HepG2 (cell line): ENCODE results near the gene C16orf89. TPM values are rescaled to one million over a fixed set of nuclear protein-coding genes. Genes with fewer than 3 reads are reported as not detected.

Source experiments
- ATAC-seq: fragments of 200-7000 bp; cut with Tn5 transposase; 3 replicates; pipeline ENCODE4 v1.9.1; 2020; ENCODE audit warnings: mild to moderate bottlenecking, moderate library complexity
- BruUV-seq: library from RNA; stranded (reverse); fragments of 400-500 nt; replicated peaks from 2 replicates; lab custom pipeline; 2021; lab: Mats Ljungman, UMichigan
- CTCF ChIA-PET: fragments of 300-600 bp; formaldehyde crosslinking; extraction: SDS; loops from one replicate; lab custom pipeline; 2021; ENCODE audit warnings: low total read pairs, inconsistent platforms, low intra/inter-chr PET ratio; lab: Yijun Ruan, JAX
- POLR2A ChIA-PET: fragments of 350-600 bp; sonication (Branson Sonifier 250); formaldehyde crosslinking; loops from one replicate; lab custom pipeline; 2020; ENCODE audit warnings: antibody characterized with exemption, inconsistent platforms; lab: Yijun Ruan, JAX
- DNase-seq: peaks from one replicate; pipeline ENCODE4 v3.0.0-alpha.2; 2015; ENCODE audit warnings: low spot score
- FAIRE-seq: peaks from 3 replicates; lab custom pipeline; 2011; peaks lifted over from hg19 to GRCh38; lab: Jason Lieb, UNC
- H2AFZ ChIP-seq: one replicate; pipeline ENCODE4 v1.6.1; 2011; ENCODE audit warnings: low read length, inconsistent platforms
- H3K27ac ChIP-seq: fragments of 300-600 bp; 3 replicates; pipeline ENCODE4 v1.8.0; 2011; ENCODE audit warnings: mixed run types, mild to moderate bottlenecking, mixed read lengths, low read length, inconsistent platforms; ENCODE audit not compliant: insufficient read depth; ENCODE audit errors: extremely low read length
- H3K27me3 ChIP-seq, 2 experiments: fragments of 200-600 bp in 1 of 2; 2 replicates in 1 of 2; 3 replicates in 1 of 2; pipeline versions ENCODE4 v1.6.0 to v1.8.0; 2011; ENCODE audit warnings: low read length in 2 of 2, mild to moderate bottlenecking in 2 of 2, moderate library complexity in 2 of 2, inconsistent platforms in 1 of 2; ENCODE audit not compliant: insufficient read depth in 2 of 2, control insufficient read depth in 1 of 2
- H3K36me3 ChIP-seq, 2 experiments: fragments of 200-600 bp in 1 of 2; replicated peaks in 1 of 2; 2 replicates in 1 of 2; 3 replicates in 1 of 2; pipeline versions ENCODE4 v1.5.1 to v1.8.0; 2011; ENCODE audit warnings: low read length in 2 of 2, inconsistent platforms in 1 of 2; ENCODE audit not compliant: insufficient read depth in 2 of 2, control insufficient read depth in 1 of 2
- H3K4me1 ChIP-seq: 2 replicates; pipeline ENCODE4 v1.5.1; 2012; ENCODE audit warnings: low read length, inconsistent platforms; ENCODE audit not compliant: insufficient read depth
- H3K4me2 ChIP-seq: 2 replicates; pipeline ENCODE4 v1.6.0; 2011; ENCODE audit warnings: low read depth, low read length, inconsistent platforms
- H3K4me3 ChIP-seq, 3 experiments: fragments of 200-600 bp in 1 of 3; sonication (generic), shearing (Covaris generic) in 1 of 3; replicated peaks in 1 of 3; 2 replicates each; pipeline ENCODE4 v1.5.1; 2011 to 2016; ENCODE audit warnings: low read length in 3 of 3, inconsistent platforms in 2 of 3, low read depth in 2 of 3, mild to moderate bottlenecking in 2 of 3, control low read depth in 1 of 3, mixed read lengths in 1 of 3; ENCODE audit not compliant: insufficient read depth in 1 of 3
- H3K79me2 ChIP-seq: one replicate; pipeline ENCODE4 v1.6.1; 2011; ENCODE audit warnings: low read length, inconsistent platforms; ENCODE audit not compliant: insufficient read depth
- H3K9ac ChIP-seq: 2 replicates; pipeline ENCODE4 v1.6.0; 2011; ENCODE audit warnings: mild to moderate bottlenecking, low read depth, low read length, inconsistent platforms; ENCODE audit not compliant: insufficient read depth
- H3K9me3 ChIP-seq: 2 replicates; pipeline ENCODE4 v1.5.1; 2012; ENCODE audit warnings: mild to moderate bottlenecking, low read length
- H4K20me1 ChIP-seq: 2 replicates; pipeline ENCODE4 v1.6.0; 2011; ENCODE audit warnings: inconsistent platforms, mild to moderate bottlenecking, low read length, moderate library complexity; ENCODE audit not compliant: insufficient read depth
- CBX5 ChIP-seq: sonication (generic); formaldehyde crosslinking; IDR thresholded peaks from 2 replicates; pipeline ENCODE4 v1.4.0; 2020; ENCODE audit warnings: missing genetic modification reagents, borderline replicate concordance
- CEBPG ChIP-seq: IDR thresholded peaks from 2 replicates; pipeline ENCODE4 v1.6.1; 2016
- MYC ChIP-seq: sonication (generic); formaldehyde crosslinking; IDR thresholded peaks from 2 replicates; pipeline ENCODE4 v1.9.0; 2021; ENCODE audit warnings: missing genetic modification reagents, borderline replicate concordance
- NCOR1 ChIP-seq: fragments of 200-600 bp; sonication (generic); IDR thresholded peaks from 2 replicates; pipeline ENCODE4 v1.7.0; 2017; ENCODE audit warnings: antibody characterized with exemption, low read length, borderline replicate concordance
- RBM39 ChIP-seq: fragments of 200-400 bp; formaldehyde crosslinking; IDR thresholded peaks from one replicate; pipeline ENCODE4 v1.6.1; 2018; ENCODE audit warnings: antibody characterized with exemption, mild to moderate bottlenecking, low read depth, low read length; ENCODE audit not compliant: poor library complexity, severe bottlenecking
- SRY ChIP-seq: sonication (generic); formaldehyde crosslinking; IDR thresholded peaks from 2 replicates; pipeline ENCODE4 v1.8.0; 2022; ENCODE audit warnings: mild to moderate bottlenecking, missing genetic modification reagents
- TOPORS ChIP-seq: sonication (generic); formaldehyde crosslinking; IDR thresholded peaks from 2 replicates; pipeline ENCODE4 v1.8.0; 2023; ENCODE audit warnings: mild to moderate bottlenecking, missing genetic modification reagents
- ZBTB42 ChIP-seq: sonication (generic); formaldehyde crosslinking; IDR thresholded peaks from 2 replicates; pipeline ENCODE4 v1.5.0; 2020; ENCODE audit warnings: mild to moderate bottlenecking, missing genetic modification reagents
- ZGPAT ChIP-seq: IDR thresholded peaks from 2 replicates; pipeline ENCODE4 v1.6.1; 2016; ENCODE audit warnings: mild to moderate bottlenecking
- ZMAT3 ChIP-seq: sonication (generic); formaldehyde crosslinking; conservative IDR thresholded peaks from 2 replicates; pipeline ENCODE4 v1.7.0; 2021; ENCODE audit warnings: missing genetic modification reagents
- ZNF570 ChIP-seq: sonication (generic); formaldehyde crosslinking; IDR thresholded peaks from 2 replicates; pipeline ENCODE4 v1.4.0; 2020; ENCODE audit warnings: mild to moderate bottlenecking, missing genetic modification reagents, borderline replicate concordance
- ZNF619 ChIP-seq: sonication (generic); formaldehyde crosslinking; IDR thresholded peaks from 2 replicates; pipeline ENCODE4 v1.4.0; 2020; ENCODE audit warnings: mild to moderate bottlenecking, missing genetic modification reagents
- ZNF891 ChIP-seq: sonication (generic); formaldehyde crosslinking; IDR thresholded peaks from 2 replicates; pipeline ENCODE4 v1.5.0; 2020; ENCODE audit warnings: mild to moderate bottlenecking, missing genetic modification reagents
- WGBS: methylation state at CpG from one replicate; pipeline ENCODE4 v1.1.6; 2017; ENCODE audit warnings: low lambda C conversion rate; 5-methylcytosine and 5-hydroxymethylcytosine counted together
- in situ Hi-C: cut with HindIII; loops from 2 replicates; pipeline ENCODE4 v1.10.0; 2017; ENCODE audit warnings: low pct_unique_long_range_greater_than_20kb; ENCODE audit not compliant: extremely low pct_ligation_motif_present
- intact Hi-C: fragments of 100-400 bp; cut with micrococcal nuclease; formaldehyde crosslinking; loops from one replicate; pipeline ENCODE4 v1.10.0; 2022; ENCODE audit not compliant: unreplicated experiment
- polyA plus RNA-seq, 8 experiments: library from polyadenylated mRNA; depleted of rRNA in 3 of 8; stranded (reverse) in 7 of 8; unstranded in 1 of 8; fragments of >200 nt; fragmentation: Illumina TruSeq in 4 of 8; extraction: Trizol in 4 of 8; gene quantifications; 2 replicates each; pipeline versions ENCODE4 v1.2.1 to v1.2.3, GENCODE V29; 2011 to 2016; ENCODE audit warnings: low read depth in 4 of 8, missing spikeins in 1 of 8, mixed read lengths in 1 of 8; ENCODE audit not compliant: insufficient read depth in 1 of 8
- total RNA-seq, 5 experiments: library from RNA; depleted of rRNA; stranded (reverse); fragments of >200 nt; fragmentation: Illumina TruSeq; extraction: Trizol; gene quantifications; 2 replicates each; pipeline ENCODE4 v1.2.3, GENCODE V29; 2016; ENCODE audit warnings: low read depth in 1 of 5
- TF ChIP-seq, protein P1 (sequence below): sonication (generic); formaldehyde crosslinking; IDR thresholded peaks from 2 replicates; pipeline ENCODE4 v1.4.0; 2020; ENCODE audit warnings: missing genetic modification reagents, borderline replicate concordance
- TF ChIP-seq, protein P2 (sequence below): sonication (generic); formaldehyde crosslinking; IDR thresholded peaks from 2 replicates; pipeline ENCODE4 v1.8.1; 2023; ENCODE audit warnings: mild to moderate bottlenecking, missing genetic modification reagents
- TF ChIP-seq, protein P3 (sequence below): IDR thresholded peaks from 2 replicates; pipeline ENCODE4 v1.6.1; 2012; ENCODE audit warnings: low read depth, low read length, improper control_type of control experiment

The C16orf89 gene
- total and polyA plus RNA-seq, 2 of the 13 experiments (the other 11 are each of a cell fraction or from before 2014, with no cell fraction given) = 1.9 to 3.4 TPM

GRCh38 chr16:5022521-5022920, 43.2 kb downstream of the C16orf89 start:
- BruUV-seq = no TSS peak
- no peak overlapping the region for H3K27ac ChIP-seq
- intact Hi-C loops (no loop called here), in situ Hi-C loops (no loop called here)
- 61% methylated on average over 6 of the region's 6 CpGs for WGBS
- DNase-seq (no peak), ATAC-seq (peak; percentile 22), FAIRE-seq (no peak)
- H3K4me3 ChIP-seq = no peak overlapping the region
- no peaks in the 10 kb centered on the region for H3K79me2 ChIP-seq
- CTCF ChIA-PET = no interaction called here
- H3K27me3 ChIP-seq = peaks cover 4 to 22% of the 10 kb centered on the region in 2 experiments; a peak in 4 of 5 replicates
- H3K4me1 ChIP-seq = no peaks in the 10 kb centered on the region
- H3K36me3 ChIP-seq = peaks cover 6 to 15% of the 10 kb centered on the region in 2 experiments
- no peaks in the 10 kb centered on the region for H3K9me3 ChIP-seq
- H3K9ac ChIP-seq = no peak overlapping the region
- no peaks in the 10 kb centered on the region; the same call in 1 of the 2 replicates for H4K20me1 ChIP-seq
- POLR2A ChIA-PET = interaction anchor here (0.6 kb wide), 1 partner anchor 12 kb away, joined by 3 read pairs; no protein-coding TSS in a partner anchor
- H2AFZ ChIP-seq = no peak overlapping the region
- H3K4me2 ChIP-seq = no peak overlapping the region
- TF ChIP-seq SRY (CRISPR knock-in tag) (no peak), ZGPAT (no peak), NCOR1 (no peak), ZMAT3 (no peak), ZNF570 (CRISPR knock-in tag) (no peak), CBX5 (CRISPR knock-in tag) (no peak), ZNF891 (no peak), TOPORS (CRISPR knock-in tag) (no peak), MYC (CRISPR knock-in tag) (no peak), ZBTB42 (CRISPR knock-in tag) (no peak), RBM39 (no peak), CEBPG (CRISPR knock-in tag) (no peak), ZNF619 (CRISPR knock-in tag) (no peak)
- TF ChIP-seq, protein P1, sequence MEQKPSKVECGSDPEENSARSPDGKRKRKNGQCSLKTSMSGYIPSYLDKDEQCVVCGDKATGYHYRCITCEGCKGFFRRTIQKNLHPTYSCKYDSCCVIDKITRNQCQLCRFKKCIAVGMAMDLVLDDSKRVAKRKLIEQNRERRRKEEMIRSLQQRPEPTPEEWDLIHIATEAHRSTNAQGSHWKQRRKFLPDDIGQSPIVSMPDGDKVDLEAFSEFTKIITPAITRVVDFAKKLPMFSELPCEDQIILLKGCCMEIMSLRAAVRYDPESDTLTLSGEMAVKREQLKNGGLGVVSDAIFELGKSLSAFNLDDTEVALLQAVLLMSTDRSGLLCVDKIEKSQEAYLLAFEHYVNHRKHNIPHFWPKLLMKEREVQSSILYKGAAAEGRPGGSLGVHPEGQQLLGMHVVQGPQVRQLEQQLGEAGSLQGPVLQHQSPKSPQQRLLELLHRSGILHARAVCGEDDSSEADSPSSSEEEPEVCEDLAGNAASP (CRISPR knock-in tag) = no peak
- TF ChIP-seq, protein P2, sequence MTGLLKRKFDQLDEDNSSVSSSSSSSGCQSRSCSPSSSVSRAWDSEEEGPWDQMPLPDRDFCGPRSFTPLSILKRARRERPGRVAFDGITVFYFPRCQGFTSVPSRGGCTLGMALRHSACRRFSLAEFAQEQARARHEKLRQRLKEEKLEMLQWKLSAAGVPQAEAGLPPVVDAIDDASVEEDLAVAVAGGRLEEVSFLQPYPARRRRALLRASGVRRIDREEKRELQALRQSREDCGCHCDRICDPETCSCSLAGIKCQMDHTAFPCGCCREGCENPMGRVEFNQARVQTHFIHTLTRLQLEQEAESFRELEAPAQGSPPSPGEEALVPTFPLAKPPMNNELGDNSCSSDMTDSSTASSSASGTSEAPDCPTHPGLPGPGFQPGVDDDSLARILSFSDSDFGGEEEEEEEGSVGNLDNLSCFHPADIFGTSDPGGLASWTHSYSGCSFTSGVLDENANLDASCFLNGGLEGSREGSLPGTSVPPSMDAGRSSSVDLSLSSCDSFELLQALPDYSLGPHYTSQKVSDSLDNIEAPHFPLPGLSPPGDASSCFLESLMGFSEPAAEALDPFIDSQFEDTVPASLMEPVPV = no peak
- TF ChIP-seq, protein P3, sequence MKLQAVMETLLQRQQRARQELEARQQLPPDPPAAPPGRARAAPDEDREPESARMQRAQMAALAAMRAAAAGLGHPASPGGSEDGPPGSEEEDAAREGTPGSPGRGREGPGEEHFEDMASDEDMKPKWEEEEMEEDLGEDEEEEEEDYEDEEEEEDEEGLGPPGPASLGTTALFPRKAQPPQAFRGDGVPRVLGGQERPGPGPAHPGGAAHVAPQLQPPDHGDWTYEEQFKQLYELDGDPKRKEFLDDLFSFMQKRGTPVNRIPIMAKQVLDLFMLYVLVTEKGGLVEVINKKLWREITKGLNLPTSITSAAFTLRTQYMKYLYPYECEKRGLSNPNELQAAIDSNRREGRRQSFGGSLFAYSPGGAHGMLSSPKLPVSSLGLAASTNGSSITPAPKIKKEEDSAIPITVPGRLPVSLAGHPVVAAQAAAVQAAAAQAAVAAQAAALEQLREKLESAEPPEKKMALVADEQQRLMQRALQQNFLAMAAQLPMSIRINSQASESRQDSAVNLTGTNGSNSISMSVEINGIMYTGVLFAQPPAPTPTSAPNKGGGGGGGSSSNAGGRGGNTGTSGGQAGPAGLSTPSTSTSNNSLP = no peak
